LNCAP (cell line): Measurements from ENCODE around the gene SFR1.

ENCODE experiments used
- CTCF ChIP-seq: fragments of 450-650 bp; IDR thresholded peaks from 2 replicates; pipeline ENCODE4 v1.5.1; 2017; ENCODE audit warnings: mild to moderate bottlenecking

SFR1 gene

GRCh38 chr10:104098358-104098925 lies 23.5 kb upstream of the SFR1 start:
- TF ChIP-seq CTCF, result no peak

GRCh38 chr10:104099269-104099668 lies 22.7 kb upstream of the SFR1 start:
- TF ChIP-seq CTCF, result no peak

GRCh38 chr10:104099941-104100340 lies 22.0 kb upstream of the SFR1 start:
- no peak for TF ChIP-seq CTCF

GRCh38 chr10:104100795-104101194 lies 21.2 kb upstream of the SFR1 start:
- no peak for TF ChIP-seq CTCF

- no peak for TF ChIP-seq CTCF
Measured at GRCh38 chr10:104101902-104102301, 20.1 kb upstream of the SFR1 start.

- TF ChIP-seq CTCF, result no peak
Measured at GRCh38 chr10:104103956-104104355, 18.0 kb upstream of the SFR1 start.

GRCh38 chr10:104104418-104104817 lies 17.6 kb upstream of the SFR1 start:
- TF ChIP-seq CTCF, result no peak

GRCh38 chr10:104104926-104105325 lies 17.0 kb upstream of the SFR1 start:
- TF ChIP-seq CTCF, result no peak
